HG02759 (cell line): Measurements from ENCODE around the gene PSPC1.

ENCODE experiments used
- ATAC-seq: cut with Tn5 transposase; IDR thresholded peaks from one replicate; pipeline ENCODE4 v1.9.1; 2021; ENCODE audit warnings: mild to moderate bottlenecking, moderate library complexity; ENCODE audit not compliant: unreplicated experiment

PSPC1 gene

DNA sequence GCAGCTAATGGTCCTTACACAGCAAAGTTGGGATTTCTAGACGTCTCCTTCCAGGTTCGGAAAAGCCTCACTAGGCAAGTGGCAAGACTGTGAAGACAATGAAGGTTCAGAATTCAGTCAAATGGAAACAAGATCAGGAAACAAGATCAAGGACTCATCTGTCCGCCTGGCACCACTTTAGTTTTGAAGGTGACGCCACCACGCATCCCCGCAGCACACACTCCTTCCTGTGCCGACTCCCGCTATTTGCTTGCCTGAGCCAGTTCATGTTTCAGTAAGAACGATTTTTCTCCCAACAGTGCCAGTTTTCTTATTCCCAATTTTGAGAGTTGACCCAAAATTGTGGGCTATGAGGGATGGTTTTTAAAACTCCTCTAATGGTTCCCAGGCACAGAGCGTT is 107.8 kb downstream of the PSPC1 start:
- ATAC-seq = no peak

DNA sequence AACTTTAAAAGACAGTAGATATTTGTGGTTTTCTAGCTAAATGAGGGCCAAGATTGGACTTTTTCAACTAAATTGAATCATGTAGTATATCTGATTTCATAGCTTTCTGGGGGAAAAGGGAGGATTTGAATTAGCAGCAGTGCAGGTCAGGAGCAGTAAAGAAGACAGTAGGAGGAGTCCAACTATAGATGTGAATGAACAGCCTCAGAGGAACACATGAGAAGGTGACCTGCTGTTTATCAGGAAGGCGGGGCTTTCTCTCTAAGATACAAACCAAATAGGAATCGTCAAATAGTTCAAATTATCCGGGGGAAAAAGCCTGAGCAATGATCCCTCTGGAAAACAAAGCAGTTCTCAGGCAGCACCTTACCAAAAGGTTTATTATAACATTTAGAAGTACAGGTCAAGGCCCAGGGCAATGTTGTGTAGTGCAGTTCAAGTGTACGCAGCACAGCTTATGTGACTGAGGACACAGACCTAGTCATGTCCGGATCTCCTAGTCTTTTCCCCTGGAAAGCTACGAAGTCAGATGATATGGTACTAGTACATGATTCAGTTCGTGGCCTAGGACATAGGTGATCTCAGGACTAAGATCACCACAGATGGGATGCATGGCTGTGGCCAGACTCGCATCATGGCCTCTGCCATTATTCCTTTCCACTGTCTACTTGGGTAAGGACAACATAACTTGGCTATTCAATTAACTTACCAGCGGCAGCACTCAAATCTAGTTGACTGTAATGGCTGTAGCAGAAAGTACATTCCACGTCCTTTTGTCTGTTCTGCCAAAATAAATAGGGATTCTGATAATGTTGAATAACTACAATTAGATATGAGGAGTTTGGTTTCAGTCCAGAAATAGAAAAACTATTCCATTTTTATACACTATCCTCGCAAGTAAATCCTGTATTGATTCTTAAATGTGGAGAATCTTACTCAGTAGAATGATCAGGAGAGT is 109.0 kb downstream of the PSPC1 start:
- no peak for ATAC-seq

DNA sequence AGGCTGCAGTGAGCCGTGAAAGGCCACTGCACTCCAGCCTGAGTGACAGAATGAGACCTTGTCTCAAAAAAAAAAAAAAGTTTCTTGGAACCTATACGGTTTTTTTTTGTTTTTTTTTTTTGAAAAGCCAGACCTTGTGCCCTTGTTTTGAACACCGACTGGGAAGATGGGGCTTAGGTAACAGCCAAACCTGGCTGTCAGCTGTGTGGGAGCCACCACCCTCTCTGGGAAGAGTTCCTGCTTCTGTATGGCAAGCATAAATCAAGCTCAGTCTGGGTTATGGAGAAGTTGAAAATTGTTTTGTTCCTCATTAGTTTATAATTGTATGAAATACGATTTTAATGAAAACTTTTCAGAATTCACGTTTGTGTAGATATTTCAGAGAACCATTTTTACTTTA is 109.8 kb downstream of the PSPC1 start:
- no peak for ATAC-seq

DNA sequence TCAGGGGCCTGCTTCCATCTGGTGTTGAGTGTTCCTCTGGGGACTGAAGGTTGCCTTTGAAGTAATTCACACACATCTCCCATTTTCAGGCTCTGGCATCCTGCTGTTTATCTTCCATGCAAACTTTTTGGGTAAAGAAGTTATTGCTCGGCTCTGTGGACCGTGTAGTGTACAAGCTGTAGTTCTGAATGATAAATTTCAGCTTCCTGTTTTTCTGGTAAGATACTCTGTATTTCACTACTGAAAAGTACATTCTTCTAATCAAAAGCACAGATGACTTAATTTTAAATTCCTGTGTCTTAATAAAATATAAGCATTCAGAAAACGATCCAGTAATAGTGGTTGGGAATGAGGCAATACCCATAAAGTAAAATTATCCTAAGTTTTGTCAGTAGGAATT is 112.6 kb downstream of the PSPC1 start:
- ATAC-seq = no peak

DNA sequence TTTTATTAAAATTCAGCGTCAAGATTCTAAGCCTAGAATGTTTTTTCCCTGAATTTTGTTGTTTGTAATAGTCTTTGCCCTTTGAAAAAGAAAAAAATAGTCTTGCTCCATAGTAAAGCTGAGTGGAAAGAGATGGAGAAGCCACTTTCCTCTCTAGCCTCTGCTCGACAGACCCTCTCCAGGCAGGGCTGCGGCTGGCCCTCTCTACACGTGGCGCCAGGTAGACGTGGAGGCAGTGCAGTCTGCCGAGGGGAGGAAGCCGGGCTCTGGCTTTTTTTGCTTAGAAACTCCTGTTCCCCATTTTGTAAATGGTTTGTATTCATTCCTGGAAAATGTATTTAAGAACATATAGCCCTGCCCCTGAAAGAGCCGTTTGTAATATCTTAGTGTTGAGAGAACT is 114.0 kb downstream of the PSPC1 start:
- ATAC-seq = no peak

DNA sequence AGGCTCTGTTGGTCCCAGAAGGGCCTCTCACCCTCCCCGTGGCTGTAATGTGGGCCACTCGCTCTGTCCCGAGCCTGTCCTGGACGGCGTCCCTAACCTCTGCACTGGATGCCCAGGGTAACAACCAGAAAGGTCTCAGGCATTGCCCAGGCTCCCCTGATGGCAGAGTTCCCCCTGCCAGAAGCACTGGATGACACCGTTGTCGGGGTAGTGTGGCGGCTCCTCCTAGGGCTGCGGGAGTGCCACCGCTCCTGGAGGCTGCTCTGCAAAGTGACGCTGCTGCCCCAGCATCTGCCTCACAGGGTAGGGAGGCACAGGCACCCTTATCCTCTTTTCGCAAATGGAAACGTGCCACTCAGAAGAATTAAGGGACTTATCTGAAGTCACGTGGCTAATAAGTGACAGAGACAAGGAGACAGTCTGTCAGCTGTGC is 117.3 kb downstream of the PSPC1 start:
- ATAC-seq = no peak

DNA sequence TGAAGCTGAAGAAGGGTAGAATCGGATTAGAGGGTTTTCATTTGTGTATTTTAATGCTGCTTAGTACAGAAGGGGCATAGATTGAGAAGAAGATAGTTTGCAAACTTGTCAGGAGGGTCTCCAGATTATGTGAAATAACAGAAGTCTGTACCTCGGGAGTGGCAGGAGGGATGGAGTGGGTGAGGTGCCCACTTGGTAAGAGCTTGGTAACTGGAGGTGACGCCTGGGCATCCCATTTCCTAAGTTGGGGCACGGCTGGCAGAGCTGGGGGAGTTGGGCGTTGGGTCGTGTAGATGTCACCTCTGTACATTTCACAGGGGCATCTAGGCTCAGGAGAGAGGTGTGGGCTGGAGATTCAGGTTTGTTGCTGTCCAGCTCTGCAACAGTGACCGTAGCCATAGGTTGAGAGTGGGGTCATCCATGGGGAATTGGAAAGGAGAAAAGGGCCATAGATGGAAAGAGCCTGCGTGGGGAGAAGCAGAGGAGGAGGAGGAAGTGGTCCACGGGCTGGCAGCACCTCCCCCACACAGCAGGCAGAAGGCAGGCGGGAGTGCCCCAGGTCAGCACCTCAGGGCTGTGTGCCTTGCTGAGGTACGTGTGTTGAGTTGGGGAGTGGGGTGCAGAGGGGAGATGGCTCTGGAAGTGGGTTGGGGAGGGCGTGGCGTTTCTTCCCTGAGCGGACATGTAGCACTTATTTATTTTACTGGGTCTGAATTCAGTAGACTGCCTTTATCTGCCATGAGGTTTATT is 118.1 kb downstream of the PSPC1 start:
- ATAC-seq = no peak

DNA sequence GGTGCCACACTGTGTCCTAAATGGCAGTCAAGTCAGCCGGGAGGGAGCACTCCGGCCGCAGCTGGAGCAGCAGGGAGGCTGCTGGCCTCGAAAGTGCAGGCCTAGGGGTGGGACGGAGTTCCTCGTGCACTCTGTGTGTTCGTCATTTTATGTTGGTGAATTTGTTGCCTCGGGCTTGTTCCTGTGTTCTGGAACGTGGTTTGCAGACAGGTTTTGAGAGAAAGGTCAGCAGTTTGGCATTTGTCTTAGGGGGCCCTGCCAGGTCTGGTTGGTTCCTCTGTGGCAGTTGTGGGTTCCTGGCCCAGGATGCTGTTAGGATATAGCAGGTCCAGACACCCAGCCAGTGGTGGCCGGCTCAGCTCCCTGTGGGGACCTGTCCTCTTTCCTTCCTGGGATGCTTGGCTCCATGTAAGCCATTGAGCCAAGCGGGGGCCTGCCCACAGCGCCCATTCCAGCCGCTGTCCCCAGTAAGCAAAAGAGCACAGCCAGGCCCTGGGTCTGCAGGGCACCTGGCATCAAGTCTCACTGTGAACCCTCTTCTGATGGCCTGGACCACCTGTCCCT is 119.2 kb downstream of the PSPC1 start:
- ATAC-seq = no peak

DNA sequence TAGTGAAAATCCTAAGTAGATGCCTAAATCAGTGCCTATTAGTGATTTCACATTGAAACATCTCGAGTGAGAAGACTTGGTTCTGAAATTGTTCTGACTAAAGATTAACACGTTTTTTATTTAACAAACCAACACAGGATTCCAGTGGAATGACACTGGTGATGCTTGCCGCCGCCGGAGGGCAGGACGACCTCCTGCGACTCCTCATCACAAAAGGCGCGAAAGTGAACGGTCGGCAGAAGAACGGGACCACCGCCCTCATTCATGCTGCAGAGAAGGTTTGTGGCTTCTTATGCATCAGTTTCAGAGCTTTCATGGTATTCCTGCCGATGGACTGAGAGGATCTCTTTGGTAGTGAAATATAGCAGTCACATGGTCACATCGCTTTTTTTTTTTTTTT is 121.2 kb downstream of the PSPC1 start:
- ATAC-seq = no peak

DNA sequence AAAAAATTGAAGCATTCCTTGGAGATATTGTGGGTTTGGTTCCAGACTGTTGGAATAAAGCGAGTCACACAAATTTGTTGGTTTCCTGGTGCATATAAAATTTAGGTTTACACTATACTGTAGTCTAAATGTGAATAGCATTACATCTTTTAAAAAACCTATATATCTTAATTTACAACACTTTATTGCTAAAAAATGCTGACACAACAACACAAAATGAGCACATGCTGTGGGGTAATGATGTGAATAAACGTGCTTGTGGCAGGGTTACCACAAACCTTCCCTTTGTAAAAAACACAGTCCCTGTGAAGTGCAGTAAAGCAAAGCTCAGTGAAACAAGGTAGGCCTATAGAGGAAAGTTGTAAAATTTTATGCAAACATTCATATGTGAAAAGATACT is 121.6 kb downstream of the PSPC1 start:
- no peak for ATAC-seq

DNA sequence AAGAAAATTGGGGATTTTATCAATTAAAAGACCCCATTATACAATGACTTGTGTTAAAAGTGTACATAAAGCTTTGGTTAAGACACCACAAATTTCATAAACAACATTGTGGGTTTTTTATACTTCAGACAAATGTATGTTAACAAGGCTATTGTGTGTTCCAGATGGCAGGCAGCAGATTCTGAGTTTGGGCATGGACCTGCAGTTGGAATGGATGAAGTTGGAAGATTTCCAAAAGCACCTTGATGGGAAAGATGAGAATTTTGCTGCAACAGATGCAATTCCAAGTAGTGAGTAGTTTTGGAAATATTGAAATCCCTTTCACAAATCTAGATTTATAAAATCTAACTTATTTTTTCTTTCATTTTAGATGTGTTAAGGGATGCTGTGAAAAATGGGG is 123.9 kb downstream of the PSPC1 start:
- ATAC-seq = no peak

DNA sequence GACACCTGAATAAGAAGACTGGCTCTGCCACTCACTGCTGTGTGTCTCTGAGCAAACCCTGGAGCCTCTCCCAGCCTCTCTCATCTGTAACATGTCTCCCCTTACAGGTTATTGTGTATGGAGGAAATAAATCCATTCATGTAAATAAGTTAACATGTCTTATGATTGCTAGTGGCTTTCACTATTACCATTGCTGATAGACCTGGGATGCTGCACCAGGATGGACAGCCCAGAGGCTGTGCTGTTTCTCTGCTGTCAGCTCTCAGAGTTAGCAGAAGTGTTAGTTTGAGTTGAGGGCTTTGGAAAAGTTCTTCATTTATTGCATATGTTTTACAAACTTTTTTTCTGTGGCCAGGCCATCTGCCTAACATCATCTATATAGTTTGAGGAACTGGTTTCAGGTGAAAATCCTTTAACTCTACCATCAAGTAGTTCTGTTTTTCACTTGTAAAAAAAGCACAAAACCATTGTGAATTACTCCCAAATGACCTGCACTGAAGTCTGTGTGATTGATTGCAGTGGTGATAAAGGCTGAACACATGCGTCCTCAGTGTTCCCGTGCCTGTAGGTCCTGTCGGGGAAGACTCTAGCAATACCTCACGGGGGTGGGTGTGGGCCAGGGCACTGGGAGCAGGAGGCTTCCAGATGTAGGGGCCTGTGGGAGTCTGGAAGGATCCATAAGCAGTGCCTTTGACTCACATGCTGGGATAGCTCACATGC is 124.7 kb downstream of the PSPC1 start:
- ATAC-seq = no peak
